NCI-H187 (cell line): ENCODE measurements around the gene NUBPL.
"Not testable (repeated sequence)": the region's sequence is repeated elsewhere in the genome, so short reads cannot be mapped to it uniquely, and the experiment has no call there.

Experiments
- DNase-seq, 2 experiments: peaks; one replicate each; lab custom pipeline; 2025; lab: John Stamatoyannopoulos, UW

The NUBPL gene

GRCh38 chr14:31813724-31814490, 252.7 kb downstream of the NUBPL start:
- DNase-seq = not testable (repeated sequence)

GRCh38 chr14:31819281-31819680, 258.1 kb downstream of the NUBPL start:
- no peak for DNase-seq

GRCh38 chr14:31825459-31825858, 264.3 kb downstream of the NUBPL start:
- no peak for DNase-seq

- DNase-seq = no peak
Measured at GRCh38 chr14:31827325-31827724, 266.1 kb downstream of the NUBPL start.

GRCh38 chr14:31828946-31829868, 268.0 kb downstream of the NUBPL start:
- DNase-seq = no peak

- no peak for DNase-seq
Measured at GRCh38 chr14:31834616-31835015, 273.4 kb downstream of the NUBPL start.

- DNase-seq = no peak
Measured at GRCh38 chr14:31835049-31835448, 273.8 kb downstream of the NUBPL start.

- no peak for DNase-seq
Measured at GRCh38 chr14:31837031-31837430, 275.8 kb downstream of the NUBPL start.

GRCh38 chr14:31842899-31843298, 281.7 kb downstream of the NUBPL start:
- no peak for DNase-seq

- no peak for DNase-seq
Measured at GRCh38 chr14:31843361-31844091, 282.3 kb downstream of the NUBPL start.

- no peak for DNase-seq
Measured at GRCh38 chr14:31854508-31855075, 293.4 kb downstream of the NUBPL start.

GRCh38 chr14:31855262-31855661, 294.1 kb downstream of the NUBPL start:
- no peak for DNase-seq

GRCh38 chr14:31856003-31856402, 294.8 kb downstream of the NUBPL start:
- DNase-seq = not testable (repeated sequence)

GRCh38 chr14:31858868-31859267, 297.7 kb downstream of the NUBPL start:
- DNase-seq = no peak

- no peak for DNase-seq
Measured at GRCh38 chr14:31864937-31865855, 304.0 kb downstream of the NUBPL start.

GRCh38 chr14:31867570-31867969, 306.4 kb downstream of the NUBPL start:
- DNase-seq = no peak

GRCh38 chr14:31868096-31868495, 306.9 kb downstream of the NUBPL start:
- DNase-seq = not testable (repeated sequence)

GRCh38 chr14:31876741-31877140, 315.5 kb downstream of the NUBPL start:
- DNase-seq = no peak

GRCh38 chr14:31877255-31877798, 316.1 kb downstream of the NUBPL start:
- DNase-seq = no peak

- no peak for DNase-seq
Measured at GRCh38 chr14:31879661-31880348, 318.6 kb downstream of the NUBPL start.
